Endothelial cell of umbilical vein (primary cell): ENCODE data around the gene SPAG6. TPM values are rescaled to one million over a fixed set of nuclear protein-coding genes. Genes with fewer than 3 reads are reported as not detected.

Experiments used
- BruUV-seq: library from RNA; stranded (reverse); fragments of 400-500 nt; replicated peaks from 2 replicates; lab custom pipeline; 2021; lab: Mats Ljungman, UMichigan
- CTCF ChIA-PET: fragments of 300-600, 350-600 bp; sonication (Branson Sonifier 250); formaldehyde crosslinking; loops from one replicate; lab custom pipeline; 2021; ENCODE audit warnings: antibody characterized with exemption, inconsistent platforms; lab: Charles Lee
- POLR2A ChIA-PET: fragments of 300-600, 350-600 bp; sonication (Branson Sonifier 250); formaldehyde crosslinking; loops from one replicate; lab custom pipeline; 2021; ENCODE audit warnings: antibody characterized with exemption, inconsistent platforms; lab: Charles Lee
- DNase-seq: peaks from one replicate; pipeline ENCODE4 v3.0.0-alpha.2; 2011; ENCODE audit warnings: low read depth, low spot score
- FAIRE-seq: peaks from 2 replicates; lab custom pipeline; 2011; peaks lifted over from hg19 to GRCh38; lab: Jason Lieb, UNC
- H2AFZ ChIP-seq: 2 replicates; pipeline ENCODE4 v1.6.0; 2012; ENCODE audit warnings: low read depth, low read length, control low read depth, inconsistent platforms
- H3K27ac ChIP-seq: 2 replicates; pipeline ENCODE4 v1.5.1; 2011; ENCODE audit warnings: low read depth, mild to moderate bottlenecking, control low read depth, low read length, moderate library complexity; ENCODE audit not compliant: insufficient read depth
- H3K27me3 ChIP-seq, 2 experiments: 2 replicates each; pipeline versions ENCODE4 v1.6.0 to v1.6.1; 2011; ENCODE audit warnings: low read length in 2 of 2, mixed read lengths in 1 of 2; ENCODE audit not compliant: control insufficient read depth in 2 of 2, insufficient read depth in 2 of 2
- H3K36me3 ChIP-seq, 2 experiments: 2 replicates in 1 of 2; 3 replicates in 1 of 2; pipeline ENCODE4 v1.5.1; 2011; ENCODE audit warnings: low read length in 2 of 2, mild to moderate bottlenecking in 1 of 2, moderate library complexity in 1 of 2; ENCODE audit not compliant: control insufficient read depth in 2 of 2, insufficient read depth in 2 of 2; ENCODE audit errors: extremely low read depth in 1 of 2
- H3K4me1 ChIP-seq: 3 replicates; pipeline ENCODE4 v1.5.1; 2011; ENCODE audit warnings: mild to moderate bottlenecking, low read length; ENCODE audit not compliant: control insufficient read depth, insufficient read depth; ENCODE audit errors: extremely low read depth
- H3K4me2 ChIP-seq: 2 replicates; pipeline ENCODE4 v1.6.1; 2011; ENCODE audit warnings: low read length, control low read depth, mixed read lengths; ENCODE audit not compliant: insufficient read depth
- H3K4me3 ChIP-seq, 3 experiments: fragments of 200-600 bp in 1 of 3; sonication (generic), shearing (Covaris generic) in 1 of 3; replicated peaks in 1 of 3; 2 replicates each; pipeline ENCODE4 v1.5.1; 2011 to 2016; ENCODE audit warnings: control low read depth in 3 of 3, low read length in 3 of 3, mild to moderate bottlenecking in 2 of 3, inconsistent platforms in 1 of 3, low read depth in 1 of 3, moderate library complexity in 1 of 3; ENCODE audit not compliant: insufficient read depth in 1 of 3
- H3K79me2 ChIP-seq: 2 replicates; pipeline ENCODE4 v1.6.0; 2012; ENCODE audit warnings: low read length, inconsistent platforms; ENCODE audit not compliant: control insufficient read depth, insufficient read depth
- H3K9ac ChIP-seq: replicated peaks from 2 replicates; pipeline ENCODE3; 2011; ENCODE audit warnings: low read length, control low read depth; ENCODE audit not compliant: insufficient read depth; ENCODE audit errors: extremely low read depth
- H3K9me1 ChIP-seq: replicated peaks from 3 replicates; pipeline ENCODE4 v1.6.0; 2011; ENCODE audit warnings: mild to moderate bottlenecking, low read length; ENCODE audit not compliant: control insufficient read depth, insufficient read depth; ENCODE audit errors: extremely low read depth
- H3K9me3 ChIP-seq: replicated peaks from 2 replicates; pipeline ENCODE4 v1.5.1; 2012; ENCODE audit warnings: low read length, inconsistent platforms; ENCODE audit not compliant: control insufficient read depth, insufficient read depth
- H4K20me1 ChIP-seq: replicated peaks from 2 replicates; pipeline ENCODE3; 2011; ENCODE audit warnings: mild to moderate bottlenecking, low read length; ENCODE audit not compliant: control insufficient read depth, insufficient read depth; ENCODE audit errors: extremely low read depth
- EZH2 ChIP-seq: IDR thresholded peaks from 2 replicates; pipeline ENCODE4 v1.6.1; 2012; ENCODE audit warnings: borderline replicate concordance, low read depth, mild to moderate bottlenecking, moderate library complexity, low read length, inconsistent platforms; ENCODE audit not compliant: severe bottlenecking
- FOS ChIP-seq: IDR thresholded peaks from 2 replicates; pipeline ENCODE4 v1.6.1; 2011; ENCODE audit warnings: mild to moderate bottlenecking, low read length, moderate library complexity, borderline replicate concordance; ENCODE audit not compliant: insufficient read depth
- GATA2 ChIP-seq: IDR thresholded peaks from 2 replicates; pipeline ENCODE4 v1.7.0; 2011; ENCODE audit warnings: low read depth, mild to moderate bottlenecking, moderate library complexity, mixed read lengths, low read length; ENCODE audit not compliant: insufficient read length, insufficient read depth
- JUN ChIP-seq: IDR thresholded peaks from 2 replicates; pipeline ENCODE4 v1.6.1; 2011; ENCODE audit warnings: borderline replicate concordance, low read depth; ENCODE audit not compliant: insufficient read length, insufficient read depth
- MYC ChIP-seq: IDR thresholded peaks from one replicate; pipeline ENCODE4 v1.6.1; 2011; ENCODE audit warnings: mild to moderate bottlenecking, low read depth, low read length
- POLR2A ChIP-seq: IDR thresholded peaks from 2 replicates; pipeline ENCODE4 v1.6.1; 2012; ENCODE audit warnings: low read depth, mild to moderate bottlenecking, control low read depth, low read length
- POLR2AphosphoS5 ChIP-seq: IDR thresholded peaks from 2 replicates; pipeline ENCODE4 v1.6.1; 2012; ENCODE audit warnings: low read depth, mild to moderate bottlenecking, control low read depth, low read length, moderate library complexity; ENCODE audit not compliant: insufficient read depth
- dilution Hi-C: fragments of 300-500 bp; cut with MboI; formaldehyde crosslinking; loops from one replicate; pipeline ENCODE4 v1.15.0; 2019; ENCODE audit warnings: low sequenced_read_pairs; ENCODE audit not compliant: extremely low pct_ligation_motif_present
- intact Hi-C: fragments of 100-400 bp; cut with micrococcal nuclease; formaldehyde crosslinking; loops from one replicate; pipeline ENCODE4 v1.10.0; 2022
- polyA plus RNA-seq, 4 experiments: library from polyadenylated mRNA; depleted of rRNA in 3 of 4; stranded (reverse) in 3 of 4; unstranded in 1 of 4; fragments of >200 nt; gene quantifications; 2 replicates each; pipeline versions ENCODE4 v1.2.1 to v1.2.3, GENCODE V29; 2011 to 2012; ENCODE audit warnings: missing spikeins in 1 of 4
- total RNA-seq: library from RNA; stranded (reverse); gene quantifications from 2 replicates; pipeline ENCODE4 v1.2.3, GENCODE V29; 2021
- TF ChIP-seq, protein P1 (sequence below): IDR thresholded peaks from 2 replicates; pipeline ENCODE4 v1.6.1; 2011; ENCODE audit not compliant: insufficient read depth, insufficient read length
- TF ChIP-seq, protein P2 (sequence below), 2 donors: IDR thresholded peaks; 1 replicate in 1 of 2; 2 replicates in 1 of 2; pipeline ENCODE4 v1.5.1; 2011; ENCODE audit warnings: low read length in 2 of 2, mild to moderate bottlenecking in 2 of 2, moderate library complexity in 2 of 2, control low read depth in 1 of 2, inconsistent platforms in 1 of 2, low read depth in 1 of 2; ENCODE audit not compliant: insufficient read depth in 1 of 2; ENCODE audit errors: extremely low read depth in 1 of 2

The SPAG6 gene
- total and polyA plus RNA-seq, 2 donors (not counting 3 experiments of a cell fraction or from before 2014, with no cell fraction given): not detected

DNA sequence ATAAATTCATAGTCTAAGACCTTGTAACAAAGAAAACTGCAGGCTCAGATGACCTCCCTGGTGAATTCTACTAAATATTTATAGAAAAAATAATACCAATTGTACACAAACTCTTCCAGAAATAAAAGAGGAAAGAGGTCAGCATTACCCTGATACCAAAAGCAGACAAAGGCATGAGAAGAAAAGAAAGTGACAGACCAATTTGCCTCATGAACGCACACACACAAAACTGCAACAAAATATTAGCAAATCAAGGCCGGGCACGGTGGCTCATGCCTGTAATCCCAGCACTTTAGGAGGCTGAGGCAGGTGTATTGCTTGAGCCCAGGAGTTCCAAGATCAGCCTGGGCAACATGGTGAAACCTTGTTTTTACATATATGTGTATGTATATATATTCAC, 41.8 kb upstream of the SPAG6 start:
- H3K9ac ChIP-seq: no peak overlapping the region
- H2AFZ ChIP-seq: no peak overlapping the region
- BruUV-seq: no TSS peak
- H3K9me1 ChIP-seq: no peaks in the 10 kb centered on the region
- CTCF ChIA-PET: no interaction called here
- H4K20me1 ChIP-seq: no peaks in the 10 kb centered on the region
- no peak overlapping the region for H3K27ac ChIP-seq
- H3K9me3 ChIP-seq: no peaks in the 10 kb centered on the region
- TF ChIP-seq MYC (no peak), JUN (no peak), GATA2 (no peak), FOS (no peak), POLR2AphosphoS5 (no peak), POLR2A (no peak), EZH2 (no peak)
- TF ChIP-seq, protein P1, sequence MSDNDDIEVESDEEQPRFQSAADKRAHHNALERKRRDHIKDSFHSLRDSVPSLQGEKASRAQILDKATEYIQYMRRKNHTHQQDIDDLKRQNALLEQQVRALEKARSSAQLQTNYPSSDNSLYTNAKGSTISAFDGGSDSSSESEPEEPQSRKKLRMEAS: no peak
- TF ChIP-seq, protein P2, sequence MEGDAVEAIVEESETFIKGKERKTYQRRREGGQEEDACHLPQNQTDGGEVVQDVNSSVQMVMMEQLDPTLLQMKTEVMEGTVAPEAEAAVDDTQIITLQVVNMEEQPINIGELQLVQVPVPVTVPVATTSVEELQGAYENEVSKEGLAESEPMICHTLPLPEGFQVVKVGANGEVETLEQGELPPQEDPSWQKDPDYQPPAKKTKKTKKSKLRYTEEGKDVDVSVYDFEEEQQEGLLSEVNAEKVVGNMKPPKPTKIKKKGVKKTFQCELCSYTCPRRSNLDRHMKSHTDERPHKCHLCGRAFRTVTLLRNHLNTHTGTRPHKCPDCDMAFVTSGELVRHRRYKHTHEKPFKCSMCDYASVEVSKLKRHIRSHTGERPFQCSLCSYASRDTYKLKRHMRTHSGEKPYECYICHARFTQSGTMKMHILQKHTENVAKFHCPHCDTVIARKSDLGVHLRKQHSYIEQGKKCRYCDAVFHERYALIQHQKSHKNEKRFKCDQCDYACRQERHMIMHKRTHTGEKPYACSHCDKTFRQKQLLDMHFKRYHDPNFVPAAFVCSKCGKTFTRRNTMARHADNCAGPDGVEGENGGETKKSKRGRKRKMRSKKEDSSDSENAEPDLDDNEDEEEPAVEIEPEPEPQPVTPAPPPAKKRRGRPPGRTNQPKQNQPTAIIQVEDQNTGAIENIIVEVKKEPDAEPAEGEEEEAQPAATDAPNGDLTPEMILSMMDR (IDR thresholded peaks at IDR 0.05; ENCODE audit: extremely low read depth in 1 of 2, insufficient read depth in 1 of 2, low read depth in 1 of 2, low read length in 2 of 2): no peak
- dilution Hi-C loops: no loop called here
- DNase-seq: no peak
- H3K4me1 ChIP-seq: no peaks in the 10 kb centered on the region
- H3K27me3 ChIP-seq: no peaks in the 10 kb centered on the region
- intact Hi-C loops: no loop called here
- POLR2A ChIA-PET: no interaction called here
- no peak for FAIRE-seq
- no peaks in the 10 kb centered on the region for H3K36me3 ChIP-seq
- no peak overlapping the region for H3K4me2 ChIP-seq
- no peak overlapping the region for H3K4me3 ChIP-seq
- no peaks in the 10 kb centered on the region for H3K79me2 ChIP-seq
